HG03060 (cell line): ENCODE data around the gene BATF3.

Source experiments
- ATAC-seq: cut with Tn5 transposase; IDR thresholded peaks from one replicate; pipeline ENCODE4 v1.9.1; 2021; ENCODE audit warnings: low read depth, moderate number of reproducible peaks; ENCODE audit not compliant: unreplicated experiment

The BATF3 gene

DNA sequence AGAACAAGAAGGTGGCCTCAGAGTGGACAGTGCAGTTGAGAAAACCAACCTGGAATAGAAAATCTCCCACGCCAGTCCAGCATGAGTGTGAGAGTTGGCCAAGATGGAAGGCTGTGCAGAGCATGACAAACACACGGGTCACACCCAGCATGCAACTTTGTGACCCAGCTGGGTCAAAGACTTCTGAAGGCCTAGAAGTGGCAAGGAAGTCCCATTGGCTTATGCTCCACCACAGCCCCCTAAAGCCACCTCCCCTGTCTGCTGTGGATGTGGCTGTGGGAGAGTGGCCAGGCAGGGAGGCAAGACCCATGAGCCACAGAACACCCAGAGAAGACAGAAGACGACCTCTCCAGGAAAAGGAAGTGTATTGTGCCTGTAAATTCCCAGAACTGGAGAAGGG, 13.6 kb downstream of the BATF3 start:
- no peak for ATAC-seq

DNA sequence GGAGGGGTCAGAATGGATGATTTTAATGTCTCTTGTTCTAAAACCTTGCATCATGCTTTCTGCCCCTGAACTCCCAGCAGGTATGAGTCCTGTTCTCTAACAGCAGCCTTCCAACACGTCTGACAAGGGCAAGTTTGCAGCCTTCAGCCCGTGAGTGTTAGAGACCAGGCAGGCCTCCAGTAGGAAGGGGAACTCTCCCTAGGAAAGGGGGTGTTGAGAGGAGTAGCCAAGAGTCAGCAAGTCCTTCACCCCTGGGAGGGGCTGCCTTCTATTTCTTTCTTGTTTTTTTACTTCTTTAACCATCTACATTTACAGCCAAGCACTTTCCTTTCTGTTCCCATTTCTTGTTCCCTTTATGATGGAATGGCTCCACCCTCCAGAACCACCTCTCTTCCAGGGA, 14.2 kb downstream of the BATF3 start:
- no peak for ATAC-seq

DNA sequence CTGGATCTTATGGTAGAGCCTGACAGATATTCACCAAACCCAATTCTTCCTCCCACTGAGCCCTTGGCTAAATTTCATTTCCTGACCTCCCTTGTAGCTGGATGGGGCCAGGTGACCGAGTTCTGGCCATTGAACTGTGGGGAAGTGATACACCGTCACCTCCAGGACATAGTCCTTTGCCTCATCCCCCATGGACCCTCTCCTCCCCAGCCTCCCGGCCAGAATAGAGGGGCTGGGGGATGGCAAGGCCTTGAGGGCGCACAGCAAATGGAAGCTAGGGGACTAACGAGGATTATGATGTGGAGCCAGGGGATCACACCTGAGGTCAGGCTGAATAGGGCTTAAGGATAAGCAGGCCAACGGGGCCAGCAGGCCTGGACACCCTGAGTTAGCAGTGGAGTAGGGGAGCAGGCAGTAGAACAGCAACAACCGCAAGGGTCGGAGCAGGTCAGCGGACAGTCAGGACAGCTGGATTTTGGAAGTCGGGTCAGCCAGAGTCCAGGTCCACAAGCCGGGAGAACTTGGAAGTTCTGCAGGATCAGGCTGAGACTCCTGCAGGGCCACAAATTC, 15.0 kb downstream of the BATF3 start:
- no peak for ATAC-seq

DNA sequence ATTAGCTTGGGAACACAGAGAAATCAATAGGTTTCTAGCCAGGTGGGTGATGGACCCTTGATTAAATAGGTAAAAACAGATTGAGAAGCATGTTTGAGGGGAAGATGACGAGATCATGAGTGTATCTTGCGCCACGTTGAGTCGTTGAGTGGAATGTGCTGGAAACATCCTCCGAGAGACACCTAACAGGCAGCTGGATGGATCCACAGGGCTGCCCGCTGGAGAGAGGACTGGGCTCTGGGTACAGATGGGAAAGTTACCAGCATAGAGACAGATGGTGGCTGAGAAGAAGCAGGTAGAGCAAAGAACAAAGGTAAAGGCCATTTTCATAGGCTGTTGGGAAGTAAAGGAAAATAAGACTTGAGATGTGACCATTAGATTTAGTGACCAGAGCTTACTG, 15.6 kb downstream of the BATF3 start:
- no peak for ATAC-seq

DNA sequence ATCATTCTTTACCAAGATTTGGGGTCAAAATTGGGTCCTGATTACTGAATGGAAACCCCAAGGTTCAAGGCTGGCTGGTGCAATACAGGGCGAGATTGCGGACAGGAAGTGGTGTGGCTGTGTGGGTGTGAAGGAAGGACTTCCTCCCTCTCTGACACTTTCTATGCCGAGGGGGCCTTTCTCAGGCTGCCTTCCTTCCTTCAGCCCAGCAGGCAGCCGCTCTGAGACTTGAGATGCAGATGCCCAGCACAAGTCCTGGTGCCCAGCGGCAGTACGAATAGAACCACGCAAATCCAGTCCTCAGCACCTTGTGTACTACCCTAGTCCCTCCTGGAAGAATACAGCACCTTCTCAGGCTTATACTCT, 16.3 kb downstream of the BATF3 start:
- ATAC-seq: peak; percentile 68

DNA sequence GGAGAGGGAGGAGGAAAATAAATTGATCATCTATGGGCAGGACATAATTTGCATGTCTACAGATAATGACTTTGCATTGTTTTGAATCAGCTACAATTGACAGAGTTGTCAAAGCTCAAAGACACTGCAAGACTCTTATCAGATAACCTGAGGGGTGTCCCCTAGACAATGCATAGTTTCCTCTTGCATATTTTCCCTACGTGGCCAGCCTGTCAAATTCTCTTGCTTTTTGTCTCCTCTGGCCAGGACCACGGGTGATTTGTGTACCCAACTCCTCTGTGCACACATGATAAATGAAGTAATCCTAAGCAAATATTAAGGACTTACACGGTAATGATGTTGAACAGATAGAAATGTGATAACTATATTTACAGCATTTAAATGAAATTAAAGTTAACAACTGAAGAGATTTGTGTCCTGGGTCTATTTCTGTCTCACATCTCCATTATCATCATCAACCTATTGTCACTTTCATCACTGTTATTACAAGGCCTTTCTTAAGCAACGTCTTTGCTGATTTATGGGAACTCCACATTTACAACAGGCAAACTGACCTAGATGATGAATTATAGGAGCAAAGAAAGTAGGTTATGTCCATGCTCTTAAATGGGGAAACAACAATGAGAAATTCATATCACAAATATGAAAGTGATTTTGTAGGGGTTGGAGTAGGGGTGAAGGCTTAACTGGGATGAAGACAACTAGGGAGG, 18.8 kb downstream of the BATF3 start:
- ATAC-seq: no peak

DNA sequence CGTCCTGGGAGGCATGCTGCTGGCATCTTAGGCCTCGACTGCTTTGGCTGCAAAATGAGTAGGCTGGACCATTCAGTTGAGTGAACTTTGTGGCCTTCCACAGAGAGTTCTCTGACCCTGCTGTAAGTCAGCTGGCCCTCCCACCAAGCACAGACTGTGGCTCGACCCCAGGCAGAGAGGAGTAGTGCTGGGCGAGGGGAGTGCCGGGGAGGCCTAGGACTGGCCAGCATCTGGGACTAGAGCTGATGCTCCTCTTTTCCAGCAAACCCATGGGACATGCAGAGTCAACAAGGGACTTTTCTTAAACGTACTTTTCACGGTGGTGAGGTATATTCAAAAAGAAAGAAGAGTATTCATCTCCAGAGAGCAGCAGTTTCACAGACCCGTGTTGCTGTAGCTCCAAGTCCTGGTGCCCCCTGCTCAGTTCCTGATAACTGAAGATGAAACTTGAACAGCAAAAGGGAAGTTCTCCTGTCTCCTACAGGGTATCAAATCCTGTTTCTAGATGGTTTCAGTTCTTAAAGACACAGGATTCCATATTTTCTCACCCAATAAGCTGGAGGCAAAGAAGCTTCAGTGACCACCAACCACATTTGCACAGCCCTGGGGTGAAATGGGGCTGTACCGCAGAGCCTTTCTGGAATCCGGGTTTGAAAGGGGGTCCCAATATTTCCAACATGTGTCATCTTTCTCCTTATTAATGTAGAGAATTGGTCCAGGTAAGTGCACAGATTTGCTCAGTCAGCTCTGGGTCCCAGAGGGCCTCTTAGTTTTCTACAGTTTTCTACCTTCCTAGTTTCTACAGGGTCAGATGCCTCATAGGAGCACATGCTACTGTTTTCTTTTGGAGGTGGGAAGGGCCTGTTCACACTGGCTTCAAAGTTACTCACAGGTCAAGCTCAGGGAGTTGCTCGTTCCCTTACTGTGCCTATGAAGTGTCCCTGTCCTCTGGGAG, 20.9 kb downstream of the BATF3 start:
- peak; percentile 54 for ATAC-seq

DNA sequence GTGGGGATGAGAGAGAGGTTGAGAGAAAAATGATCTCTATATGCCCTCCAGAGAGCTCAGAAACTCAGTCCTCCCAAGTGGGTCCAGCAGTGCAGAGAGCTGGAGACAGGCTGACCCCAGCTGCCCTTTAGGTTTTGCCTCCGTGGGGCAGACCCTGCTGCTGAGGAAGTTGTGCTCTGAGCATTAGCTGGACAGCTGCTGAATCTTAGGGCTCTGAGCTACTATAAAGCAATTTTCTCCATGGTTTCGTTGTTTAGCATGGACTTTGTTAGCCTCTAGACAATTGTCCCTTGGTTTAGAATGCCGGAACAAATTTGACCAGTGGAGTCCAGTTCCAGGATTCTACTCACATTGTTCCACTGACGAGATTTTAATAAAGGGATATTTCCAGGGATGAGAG, 22.1 kb downstream of the BATF3 start:
- no peak for ATAC-seq

DNA sequence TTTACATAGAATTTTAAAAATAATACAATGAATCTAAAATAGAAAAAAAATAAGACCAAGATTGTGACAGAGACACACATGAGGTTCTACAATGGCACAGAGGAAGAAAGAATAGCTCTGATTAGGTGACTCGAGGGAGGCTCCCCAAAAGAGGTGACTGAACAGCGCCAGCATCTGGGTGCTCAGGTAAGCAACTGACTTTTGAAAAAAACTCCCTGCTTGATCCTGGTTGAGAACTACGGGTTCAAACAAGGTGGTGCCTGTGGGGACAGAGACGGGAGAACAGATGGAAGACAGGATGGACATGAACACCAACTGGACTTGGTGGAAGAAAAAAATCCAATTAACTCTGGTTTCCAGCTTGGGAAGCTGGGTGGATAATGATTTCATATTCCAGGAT, 22.5 kb downstream of the BATF3 start:
- ATAC-seq: no peak

DNA sequence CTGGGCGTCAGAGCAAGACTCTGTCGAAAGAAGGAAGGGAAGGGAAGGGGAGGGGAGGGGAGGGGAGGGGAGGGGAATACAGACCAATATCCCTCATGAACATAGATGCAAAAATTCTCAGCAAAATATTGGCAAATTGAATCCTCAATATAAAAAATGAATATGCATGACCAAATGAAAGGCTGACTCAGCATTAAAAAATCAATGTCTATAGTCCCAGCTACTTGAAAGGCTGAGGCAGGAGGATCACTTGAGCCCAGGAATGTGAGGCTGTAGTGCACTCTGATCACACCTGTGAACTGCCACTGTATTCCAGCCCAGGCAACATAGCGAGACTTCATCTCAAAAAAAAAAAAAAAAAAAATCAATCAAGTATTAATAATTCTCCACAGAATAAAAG, 24.0 kb downstream of the BATF3 start:
- ATAC-seq: no peak

DNA sequence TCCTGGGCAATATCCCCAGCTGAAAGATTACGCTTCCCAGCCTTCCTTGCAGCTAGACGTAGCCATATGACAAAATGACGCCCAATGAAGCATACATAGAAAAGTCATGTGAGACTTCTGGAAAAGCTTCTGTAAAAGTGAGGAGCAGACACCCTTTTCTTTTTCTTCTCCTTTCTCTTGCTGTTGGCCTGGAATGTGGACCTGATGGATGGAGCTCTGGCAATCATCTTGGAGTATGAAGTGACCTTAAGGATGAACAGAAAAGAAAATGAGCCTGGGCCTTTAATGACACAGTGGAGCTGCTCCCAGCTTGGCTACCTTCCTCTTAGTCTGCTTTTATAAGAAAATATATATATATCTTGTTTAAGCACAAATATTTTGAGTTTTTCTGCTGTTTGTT, 24.8 kb downstream of the BATF3 start:
- ATAC-seq: no peak

DNA sequence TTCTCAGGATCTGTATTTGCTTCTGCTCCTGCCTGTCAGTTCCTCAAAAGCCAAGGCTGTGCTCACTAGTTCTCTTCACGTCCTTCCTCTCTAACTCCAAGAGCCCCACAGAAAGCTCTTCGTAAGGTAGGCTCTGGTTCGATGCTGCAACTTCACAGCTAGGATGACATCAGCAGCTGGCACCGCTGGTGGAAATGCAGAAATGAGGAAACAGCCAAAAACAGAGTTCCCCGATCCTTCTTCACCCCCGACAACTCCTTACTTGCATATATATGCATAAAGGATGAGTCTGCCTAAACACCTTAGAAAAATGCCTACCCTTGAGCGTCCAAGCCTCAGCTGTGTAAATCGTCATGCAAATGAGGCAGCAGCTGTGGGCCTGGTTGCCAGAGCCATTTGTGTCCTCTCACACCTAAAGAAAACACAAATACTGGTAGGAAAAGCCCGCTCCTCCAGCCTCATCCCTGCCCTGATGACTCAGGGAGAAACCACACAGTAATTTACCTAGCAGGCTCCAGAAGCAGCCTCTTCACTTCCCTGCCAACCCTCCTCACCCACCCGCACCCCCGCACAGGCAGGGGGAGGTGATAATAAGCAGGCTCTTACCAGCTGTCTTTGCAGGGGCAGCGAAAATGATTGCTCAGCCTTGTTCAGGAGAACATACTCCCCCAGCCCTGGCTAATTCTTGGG, 28.2 kb downstream of the BATF3 start:
- ATAC-seq: no peak

DNA sequence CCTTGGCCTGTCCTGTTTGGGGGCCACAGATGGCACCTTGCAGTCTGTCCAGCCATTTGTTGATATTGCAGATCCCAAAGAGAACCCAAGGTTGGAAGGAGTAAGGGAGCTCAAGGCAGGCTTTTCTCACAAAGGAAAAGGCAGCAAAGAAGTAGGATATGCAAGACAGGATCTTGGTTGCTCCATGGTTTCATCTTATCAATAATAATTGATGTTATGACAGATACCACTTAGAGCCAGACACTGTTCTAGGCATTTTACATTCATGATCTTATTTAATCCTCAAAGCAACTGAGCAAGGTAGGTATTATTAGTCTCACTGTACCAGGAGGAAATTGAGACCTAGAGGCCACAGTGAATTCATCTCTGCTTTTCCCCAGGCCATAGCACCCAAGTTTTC, 28.8 kb downstream of the BATF3 start:
- no peak for ATAC-seq

DNA sequence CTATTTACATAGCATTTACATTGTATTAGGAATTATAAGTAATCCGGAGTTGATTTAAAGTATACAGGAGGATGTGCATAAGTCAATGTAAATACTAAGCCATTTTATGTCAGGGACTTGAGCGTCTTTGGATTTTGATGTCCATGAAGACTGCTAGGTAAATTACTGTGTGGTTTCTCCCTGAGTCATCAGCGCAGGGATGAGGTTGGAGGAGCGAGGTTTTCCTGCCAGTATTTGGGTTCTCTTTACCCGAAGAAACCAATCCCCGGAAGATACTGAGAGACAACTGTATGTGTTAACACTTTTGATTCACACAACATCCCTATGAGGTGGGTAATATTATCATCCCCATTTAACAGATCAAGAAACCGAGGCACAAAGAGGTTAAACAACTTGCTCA, 29.3 kb downstream of the BATF3 start:
- no peak for ATAC-seq

DNA sequence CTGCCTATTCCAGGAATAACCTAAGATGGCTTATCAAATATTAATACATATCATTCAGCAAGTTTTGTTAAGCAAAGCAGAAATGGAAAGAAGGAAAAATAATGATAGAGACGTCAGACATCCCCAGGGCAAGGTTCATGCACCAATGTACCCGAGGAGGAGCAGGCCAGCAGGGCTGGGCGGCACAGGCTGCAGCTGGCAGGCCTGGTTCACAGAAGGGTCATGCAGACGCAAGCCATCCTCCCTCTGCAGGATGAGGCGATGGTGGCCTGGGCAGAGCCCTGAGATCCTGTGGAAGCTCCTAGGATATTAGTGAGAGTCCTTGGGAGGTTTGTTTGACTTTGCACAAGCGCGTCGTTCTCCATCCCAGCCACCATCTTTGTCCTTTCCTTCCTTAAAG, 30.0 kb downstream of the BATF3 start:
- ATAC-seq: no peak

DNA sequence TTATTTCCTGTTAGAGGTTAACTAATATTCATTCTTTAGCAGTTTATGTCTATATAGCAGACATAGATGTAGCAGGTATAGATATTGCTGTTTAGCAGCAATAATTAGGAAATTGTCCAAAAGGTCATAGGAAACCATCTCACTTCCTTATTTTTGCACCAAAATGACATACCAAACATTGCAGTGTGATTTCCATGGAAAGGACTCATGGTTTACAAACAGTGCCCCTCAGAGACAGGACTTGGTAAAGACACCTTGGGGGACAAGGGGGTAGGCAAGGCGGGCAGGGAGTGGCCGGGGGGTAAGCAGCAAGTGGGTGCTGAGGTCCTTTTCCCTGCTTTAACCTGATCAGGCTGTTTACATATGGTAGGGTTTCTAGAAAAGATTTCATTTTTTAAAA, 30.5 kb downstream of the BATF3 start:
- ATAC-seq: no peak

DNA sequence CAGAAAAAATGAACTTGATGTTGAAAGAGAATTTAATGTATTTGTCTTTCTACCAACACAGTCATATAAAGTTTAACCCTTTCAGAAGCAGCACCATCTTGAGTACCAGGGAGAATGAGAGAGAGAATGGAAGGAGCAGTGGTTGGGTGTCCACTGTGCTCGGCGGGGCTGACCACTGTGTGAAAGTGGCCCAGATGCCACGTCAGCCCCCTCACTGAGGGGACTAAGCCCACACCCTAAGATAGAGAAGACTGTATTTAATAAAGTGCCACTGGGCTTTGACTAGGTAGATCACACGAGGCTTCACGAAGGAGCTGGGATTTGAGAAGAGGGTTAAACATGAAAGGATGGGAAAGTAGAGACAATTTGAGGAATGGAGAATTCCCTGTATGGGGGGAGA, 31.2 kb downstream of the BATF3 start:
- no peak for ATAC-seq

DNA sequence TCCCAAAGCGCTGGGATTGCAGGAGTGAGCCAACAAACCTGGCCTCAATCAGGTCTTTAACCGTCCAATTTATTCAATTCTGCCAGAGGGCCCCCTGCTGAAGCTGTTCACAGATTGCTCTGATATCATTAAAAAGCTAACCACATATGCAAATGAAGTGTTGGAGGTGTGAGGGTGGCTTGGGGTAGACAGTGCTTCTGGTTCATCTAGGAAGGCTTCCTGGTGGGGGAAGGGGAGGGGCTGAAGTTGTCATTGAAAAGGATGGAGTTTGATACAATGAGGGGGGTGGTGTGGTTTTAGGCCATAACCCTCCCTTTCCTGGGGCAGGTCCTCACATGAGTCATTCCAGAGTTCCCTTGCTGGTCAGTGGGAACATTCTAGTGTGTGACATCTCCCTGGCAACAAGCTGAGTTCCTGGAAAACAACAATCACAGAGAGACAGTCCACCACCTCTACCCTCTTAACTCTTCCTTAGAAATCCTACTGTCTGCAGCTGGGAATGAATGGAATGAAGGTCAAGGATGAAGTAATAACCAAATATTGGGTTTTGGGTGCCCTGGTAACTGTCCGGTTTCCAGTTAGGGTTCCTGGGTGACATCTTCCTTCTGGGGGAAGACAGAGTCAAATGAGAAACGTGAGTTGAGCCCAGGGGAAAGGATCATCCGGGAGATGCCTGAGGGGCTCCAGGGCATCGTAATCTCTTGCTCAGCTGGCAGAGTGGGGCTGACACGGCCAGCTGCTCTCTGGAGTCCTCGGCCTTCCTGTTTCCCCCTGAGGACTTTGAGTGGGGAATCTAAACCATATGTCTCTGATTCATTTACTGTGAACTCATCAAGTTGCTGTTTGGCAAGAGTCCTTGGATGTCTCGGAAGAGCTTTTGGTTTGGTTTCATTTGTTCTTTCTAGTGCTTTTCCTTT, 32.2 kb downstream of the BATF3 start:
- no peak for ATAC-seq

DNA sequence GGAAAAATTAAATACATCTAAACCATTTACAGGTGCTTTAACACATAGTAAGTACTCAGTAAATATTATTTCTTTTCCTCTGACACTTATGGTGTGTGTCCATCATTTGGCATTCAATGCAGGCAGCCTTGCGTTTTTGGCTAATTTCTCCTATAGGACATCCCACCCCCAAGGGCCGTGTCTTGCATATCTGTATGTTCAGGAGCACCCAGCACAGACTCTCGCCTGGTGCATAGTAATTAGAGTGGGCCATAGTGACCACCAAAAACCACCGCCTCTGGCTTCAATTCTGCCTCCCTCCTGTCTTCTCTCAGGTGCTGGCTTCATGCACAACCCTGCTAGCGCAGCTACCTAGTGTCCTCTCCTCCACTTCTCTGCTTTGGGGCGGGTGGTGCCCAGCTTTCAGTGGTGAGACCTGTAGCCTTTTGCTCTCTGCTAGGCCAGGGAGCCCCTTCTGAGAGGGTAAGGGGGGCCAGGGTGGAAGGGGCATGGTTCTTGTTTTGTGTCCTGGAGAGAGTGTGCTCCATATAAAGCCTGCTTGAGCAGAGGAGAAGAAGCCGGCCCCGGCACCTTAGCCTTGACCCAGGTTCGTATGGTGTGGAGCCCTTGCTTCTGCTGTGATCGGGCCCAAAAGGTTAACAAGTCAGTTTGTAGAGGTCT, 33.4 kb downstream of the BATF3 start:
- ATAC-seq: no peak
